WERI-Rb-1 (cell line): ENCODE data around the gene TBL1X.

ENCODE experiments used
- DNase-seq: peaks from one replicate; pipeline ENCODE4 v3.0.0-alpha.2; 2020
- H3K27ac ChIP-seq: fragments of 250-450 bp; sonication (Bioruptor Pico); 2 replicates; pipeline ENCODE4 v1.5.1; 2020; ENCODE audit warnings: mild to moderate bottlenecking, moderate library complexity
- H3K27me3 ChIP-seq: fragments of 250-450 bp; sonication (Bioruptor Pico); 2 replicates; pipeline ENCODE4 v1.5.1; 2021; ENCODE audit warnings: mild to moderate bottlenecking, low read depth, moderate library complexity; ENCODE audit not compliant: insufficient read depth, severe bottlenecking
- H3K36me3 ChIP-seq: fragments of 250-450 bp; sonication (Bioruptor Pico); 2 replicates; pipeline ENCODE4 v1.5.1; 2020; ENCODE audit warnings: mild to moderate bottlenecking, moderate library complexity
- H3K4me3 ChIP-seq: 2 replicates; pipeline ENCODE4 v1.5.1; 2011; ENCODE audit warnings: low read depth, mild to moderate bottlenecking, control low read depth, low read length
- H3K9me3 ChIP-seq: fragments of 250-450 bp; sonication (Bioruptor Pico); 2 replicates; pipeline ENCODE4 v1.5.1; 2021; ENCODE audit warnings: mild to moderate bottlenecking, moderate library complexity; ENCODE audit not compliant: severe bottlenecking
- CTCF ChIP-seq: IDR thresholded peaks from 2 replicates; pipeline ENCODE4 v1.5.1; 2011; ENCODE audit warnings: low read depth, mild to moderate bottlenecking, control low read depth, inconsistent platforms, low read length

Gene TBL1X

GRCh38 chrX:9560219-9560618, 95.4 kb downstream of the TBL1X start:
- TF ChIP-seq CTCF: no peak
- DNase-seq: no peak
- Histone ChIP-seq H3K4me3 (no peak overlapping the region), H3K36me3 (no peaks in the 10 kb centered on the region), H3K27ac (no peak overlapping the region), H3K27me3 (peaks cover 3% of the 10 kb centered on the region), H3K9me3 (no peaks in the 10 kb centered on the region)

GRCh38 chrX:9561199-9561598, 96.3 kb downstream of the TBL1X start:
- no peaks in the 10 kb centered on the region for H3K36me3 ChIP-seq
- DNase-seq: no peak
- H3K4me3 ChIP-seq: no peak overlapping the region
- H3K27ac ChIP-seq: no peak overlapping the region
- peaks cover 3% of the 10 kb centered on the region for H3K27me3 ChIP-seq
- no peak for TF ChIP-seq CTCF
- H3K9me3 ChIP-seq: no peaks in the 10 kb centered on the region

GRCh38 chrX:9562851-9563250, 98.0 kb downstream of the TBL1X start:
- Histone ChIP-seq H3K4me3 (no peak overlapping the region), H3K36me3 (no peaks in the 10 kb centered on the region), H3K27me3 (peaks cover 3% of the 10 kb centered on the region), H3K27ac (no peak overlapping the region), H3K9me3 (no peaks in the 10 kb centered on the region)
- DNase-seq: no peak
- no peak for TF ChIP-seq CTCF

GRCh38 chrX:9566150-9566621, 101.3 kb downstream of the TBL1X start:
- TF ChIP-seq CTCF: no peak
- H3K27ac ChIP-seq: no peak overlapping the region

GRCh38 chrX:9569876-9570301, 105.0 kb downstream of the TBL1X start:
- Histone ChIP-seq H3K27ac (no peak overlapping the region), H3K27me3 (peaks cover 3% of the 10 kb centered on the region), H3K9me3 (no peaks in the 10 kb centered on the region), H3K36me3 (no peaks in the 10 kb centered on the region), H3K4me3 (no peak overlapping the region)
- no peak for DNase-seq
- TF ChIP-seq CTCF: no peak

More at GRCh38 chrX:9566150-9566621, 101.3 kb downstream of the TBL1X start:
- H3K4me3 ChIP-seq: no peak overlapping the region
- peaks cover 6% of the 10 kb centered on the region for H3K27me3 ChIP-seq
- H3K36me3 ChIP-seq: no peaks in the 10 kb centered on the region
- no peaks in the 10 kb centered on the region for H3K9me3 ChIP-seq
- no peak for DNase-seq

GRCh38 chrX:9573282-9574106, 108.6 kb downstream of the TBL1X start:
- no peaks in the 10 kb centered on the region for H3K9me3 ChIP-seq
- TF ChIP-seq CTCF: no peak
- H3K36me3 ChIP-seq: no peaks in the 10 kb centered on the region
- H3K27me3 ChIP-seq: peaks cover 3% of the 10 kb centered on the region
- no peak overlapping the region for H3K4me3 ChIP-seq
- no peak overlapping the region for H3K27ac ChIP-seq
- no peak for DNase-seq
